Stimulated activated CD8-positive, alpha-beta memory T cell treated with anti-CD3 and anti-CD28 coated beads, Interleukin-7, amount 100 ng/mL, for 1 hour (primary cell): Measurements from ENCODE around the gene GNG7.
"Not testable (repeated sequence)": the region's sequence is repeated elsewhere in the genome, so short reads cannot be mapped to it uniquely, and the experiment has no call there.

Source experiments
- DNase-seq, 2 donors: peaks; one replicate each; pipeline ENCODE4 v3.0.0-alpha.2; 2020; ENCODE audit warnings: low read depth in 2 of 2

The GNG7 gene

DNA sequence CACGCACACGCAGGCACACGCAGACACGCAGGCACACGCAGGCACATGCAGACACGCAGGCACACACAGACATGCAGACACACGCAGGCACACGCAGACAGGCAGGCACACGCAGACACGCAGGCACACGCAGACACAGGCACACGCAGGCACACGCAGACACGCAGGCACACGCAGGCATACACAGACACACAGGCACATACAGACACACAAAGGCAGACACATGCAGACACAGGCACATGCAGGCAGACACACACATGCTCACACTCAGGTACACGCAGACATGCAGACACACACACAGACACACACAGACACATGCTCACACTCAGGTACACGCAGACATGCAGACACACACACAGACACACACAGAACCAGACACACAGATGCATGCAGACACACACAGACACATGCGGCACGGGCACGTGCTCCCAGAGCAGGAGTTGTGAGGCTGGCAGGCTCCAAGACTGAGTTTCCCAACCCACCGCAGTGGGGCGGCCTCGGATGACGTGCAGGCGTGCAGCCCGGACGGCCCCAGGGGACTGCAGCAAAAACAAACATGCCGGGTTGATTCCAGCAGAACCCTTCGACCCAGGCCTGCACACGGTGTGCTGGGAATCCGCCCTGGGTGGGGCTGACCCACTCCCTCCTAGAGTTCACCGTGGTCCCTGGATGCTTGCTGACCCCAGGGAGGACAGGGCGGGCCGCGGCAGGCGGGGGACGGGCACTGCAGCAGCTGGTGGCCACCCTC, 126.6 kb downstream of the GNG7 start:
- DNase-seq, result no peak

- DNase-seq, result no peak
These were observed 127.4 kb downstream of the GNG7 start for GRCh38 chr19:2574971-2575630.

DNA sequence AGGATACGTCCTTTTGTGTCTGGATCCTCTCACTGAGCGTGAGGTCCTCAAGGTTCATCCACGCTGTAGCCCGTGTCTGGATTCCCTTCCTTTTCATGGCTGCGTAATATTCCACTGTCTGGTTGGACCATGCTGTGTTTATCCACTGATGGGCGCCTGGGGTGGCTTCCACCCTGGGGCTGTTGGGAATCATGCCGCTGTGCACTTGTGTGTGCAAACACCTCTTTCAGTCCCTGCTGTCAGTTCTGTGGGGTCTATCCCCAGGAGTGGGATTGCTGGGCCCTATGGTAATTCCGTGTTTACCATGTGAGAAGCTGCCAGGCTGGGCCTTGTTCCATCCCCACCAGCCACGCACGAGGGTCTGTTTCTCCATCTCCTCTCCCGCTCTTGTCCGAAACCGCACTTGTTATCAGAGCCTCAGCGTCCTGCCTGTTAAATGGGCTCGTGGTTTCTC, 128.0 kb downstream of the GNG7 start:
- no peak for DNase-seq

DNA sequence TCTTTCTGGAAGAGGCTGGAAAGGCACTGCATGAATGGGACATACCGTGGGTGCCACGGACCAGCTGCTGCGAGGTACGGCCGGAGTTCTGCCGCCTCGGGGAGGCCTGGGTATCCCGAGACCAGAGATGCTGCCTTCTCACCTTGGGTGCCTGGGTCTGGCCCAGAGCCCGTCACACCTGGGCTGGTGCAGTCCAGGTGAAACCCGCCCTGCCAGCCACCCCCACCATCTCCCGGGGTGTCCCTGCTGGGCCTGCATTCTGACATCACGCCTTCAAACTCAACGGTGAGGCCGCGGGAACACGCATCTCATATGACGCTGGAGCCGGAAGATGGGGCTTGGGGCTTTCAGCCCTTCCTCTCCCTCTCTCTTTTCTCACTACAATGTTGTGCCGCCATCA, 128.6 kb downstream of the GNG7 start:
- DNase-seq, result no peak

DNA sequence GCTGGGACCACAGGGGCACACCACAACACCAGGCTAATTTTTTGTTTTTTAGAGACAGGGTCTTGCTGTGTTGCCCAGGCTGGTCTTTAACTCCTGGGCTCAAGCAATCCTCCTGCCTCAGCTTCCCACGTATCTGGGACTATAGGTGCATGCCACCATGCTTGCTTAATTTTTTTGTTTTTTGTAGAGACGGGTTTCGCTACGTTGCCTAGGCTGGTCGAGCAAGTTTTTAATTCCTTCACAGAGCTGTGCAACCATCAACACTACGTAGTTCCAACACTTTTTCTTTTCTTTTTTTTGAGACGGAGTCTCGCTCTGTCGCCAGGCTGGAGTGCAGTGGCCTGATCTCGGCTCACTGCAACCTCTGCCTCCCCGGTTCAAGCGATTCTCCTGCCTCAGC, 130.3 kb downstream of the GNG7 start:
- DNase-seq, result not testable (repeated sequence)

DNA sequence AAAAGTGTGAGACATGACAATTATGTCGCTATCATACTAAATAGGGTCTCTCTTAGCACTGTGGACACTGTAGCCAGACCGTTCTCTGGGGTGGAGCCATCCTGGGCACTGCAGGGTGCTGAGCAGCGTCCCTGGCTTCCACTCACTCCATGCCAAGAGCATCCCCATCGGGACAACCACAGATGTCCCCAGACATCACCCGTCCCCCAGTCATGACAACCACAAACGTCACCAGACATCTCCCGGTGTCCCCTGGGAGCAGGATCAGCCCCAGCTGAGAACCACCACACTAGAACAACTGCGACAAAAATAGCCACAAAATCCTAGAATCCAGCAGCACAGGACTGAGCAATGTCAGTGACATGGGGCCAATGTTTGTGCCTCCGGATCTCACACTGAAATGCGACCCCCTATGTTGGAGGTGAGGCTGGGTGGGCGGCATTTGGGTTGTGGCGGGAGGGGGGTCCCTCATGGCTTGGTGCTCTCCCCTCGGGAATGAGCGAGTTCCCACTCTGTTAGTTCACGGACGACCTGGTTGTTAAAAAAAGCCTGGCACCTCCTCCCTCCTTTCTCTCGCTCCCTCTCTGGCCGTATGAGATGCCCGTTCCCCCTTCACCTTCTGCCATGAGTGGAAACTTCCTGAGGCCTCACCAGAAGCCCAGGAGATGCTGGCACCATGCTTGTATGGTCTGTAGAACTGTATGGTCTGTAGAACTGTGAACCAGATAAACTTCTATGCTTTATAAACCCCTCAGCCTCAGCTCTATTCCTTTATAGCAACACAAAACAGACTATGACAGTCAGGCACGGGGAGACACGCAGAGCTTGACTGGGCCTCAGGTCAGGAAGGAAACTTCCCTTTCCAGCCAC, 132.7 kb downstream of the GNG7 start:
- no peak for DNase-seq

GRCh38 chr19:2567996-2568395, 134.5 kb downstream of the GNG7 start:
- DNase-seq, result no peak

GRCh38 chr19:2567580-2567979, 134.9 kb downstream of the GNG7 start:
- no peak for DNase-seq

DNA sequence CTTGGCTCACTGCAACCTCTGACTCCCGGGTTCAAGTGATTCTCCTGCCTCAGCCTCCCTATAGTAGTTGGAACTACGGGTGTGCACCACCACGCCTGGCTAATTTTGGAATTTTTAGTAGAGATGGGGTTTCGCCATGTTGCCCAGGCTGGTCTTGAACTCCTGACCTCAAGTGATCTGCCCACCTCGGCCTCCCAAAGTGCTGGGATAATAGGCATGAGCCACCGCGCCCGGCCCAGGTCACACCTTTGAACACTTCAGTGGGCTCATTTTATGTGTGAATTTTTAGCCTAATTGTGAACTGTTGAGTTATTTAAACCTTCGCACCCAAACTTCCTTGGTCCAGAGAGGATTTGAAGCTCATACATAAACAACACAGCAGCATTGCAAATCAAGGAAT, 138.9 kb downstream of the GNG7 start:
- DNase-seq, result not testable (repeated sequence)

DNA sequence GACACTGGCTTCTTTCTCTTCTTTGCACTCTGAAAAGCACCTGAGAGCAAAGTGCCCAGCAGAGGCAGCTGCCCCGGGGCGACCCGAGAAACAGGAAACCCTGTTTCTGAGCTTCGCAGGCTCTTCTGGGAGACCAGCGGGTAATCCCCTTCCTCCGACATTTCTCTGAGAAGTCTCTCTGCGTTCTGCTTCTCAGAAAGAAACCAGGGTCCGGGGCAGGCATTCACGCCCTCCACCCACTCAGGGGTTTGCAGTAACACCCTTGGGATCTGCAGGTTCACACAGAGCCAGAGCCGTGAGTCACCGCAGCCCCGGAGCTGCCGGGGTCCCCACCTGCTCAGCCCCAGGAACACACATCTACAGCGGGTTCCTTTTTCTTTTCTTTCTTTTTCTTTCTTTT, 140.6 kb downstream of the GNG7 start:
- DNase-seq, result peak; percentile 44 to 53

- no peak for DNase-seq
These were observed 141.3 kb downstream of the GNG7 start for GRCh38 chr19:2561221-2561620.

DNA sequence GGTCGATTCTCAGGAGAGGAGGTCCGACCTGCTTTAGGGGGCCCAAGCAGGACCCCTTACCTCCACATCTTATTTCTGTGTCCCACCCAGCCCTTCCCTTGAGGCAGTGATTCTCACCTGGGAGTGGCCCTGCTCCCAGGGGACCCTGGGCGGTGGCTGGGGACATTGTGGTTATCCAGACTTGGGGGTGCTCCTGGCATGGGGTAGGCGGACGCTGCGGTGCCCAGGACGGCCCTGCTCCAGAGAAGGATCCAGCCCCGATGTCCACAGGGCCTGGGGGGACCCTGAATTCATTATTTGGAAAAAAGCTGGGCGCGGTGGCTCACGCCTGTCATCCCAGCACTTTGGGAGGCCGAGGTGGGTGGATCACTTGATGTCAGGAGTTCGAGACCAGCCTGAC, 142.1 kb downstream of the GNG7 start:
- DNase-seq, result no peak

DNA sequence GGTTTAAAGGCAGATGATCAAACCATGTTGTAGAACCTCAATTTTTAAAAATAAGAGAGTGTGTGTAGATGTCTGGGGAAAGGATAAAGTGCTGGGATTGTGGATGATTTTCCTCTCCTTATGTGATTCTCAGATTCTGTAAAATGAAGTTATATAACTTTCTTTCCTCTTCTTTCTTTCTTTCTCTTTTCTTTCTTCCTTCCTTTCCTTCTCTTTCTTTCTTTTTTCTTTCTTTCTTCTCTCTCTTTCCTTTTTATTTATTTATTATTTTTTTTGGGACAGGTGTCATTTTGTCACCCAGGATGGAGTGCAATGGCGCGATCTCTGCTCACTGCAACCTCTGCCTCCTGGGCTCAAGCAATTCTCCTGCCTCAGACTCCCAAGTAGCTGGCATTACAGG, 144.0 kb downstream of the GNG7 start:
- DNase-seq, result no peak

GRCh38 chr19:2558131-2558530, 144.4 kb downstream of the GNG7 start:
- not testable (repeated sequence) for DNase-seq

GRCh38 chr19:2557093-2557440, 145.4 kb downstream of the GNG7 start:
- no peak for DNase-seq

DNA sequence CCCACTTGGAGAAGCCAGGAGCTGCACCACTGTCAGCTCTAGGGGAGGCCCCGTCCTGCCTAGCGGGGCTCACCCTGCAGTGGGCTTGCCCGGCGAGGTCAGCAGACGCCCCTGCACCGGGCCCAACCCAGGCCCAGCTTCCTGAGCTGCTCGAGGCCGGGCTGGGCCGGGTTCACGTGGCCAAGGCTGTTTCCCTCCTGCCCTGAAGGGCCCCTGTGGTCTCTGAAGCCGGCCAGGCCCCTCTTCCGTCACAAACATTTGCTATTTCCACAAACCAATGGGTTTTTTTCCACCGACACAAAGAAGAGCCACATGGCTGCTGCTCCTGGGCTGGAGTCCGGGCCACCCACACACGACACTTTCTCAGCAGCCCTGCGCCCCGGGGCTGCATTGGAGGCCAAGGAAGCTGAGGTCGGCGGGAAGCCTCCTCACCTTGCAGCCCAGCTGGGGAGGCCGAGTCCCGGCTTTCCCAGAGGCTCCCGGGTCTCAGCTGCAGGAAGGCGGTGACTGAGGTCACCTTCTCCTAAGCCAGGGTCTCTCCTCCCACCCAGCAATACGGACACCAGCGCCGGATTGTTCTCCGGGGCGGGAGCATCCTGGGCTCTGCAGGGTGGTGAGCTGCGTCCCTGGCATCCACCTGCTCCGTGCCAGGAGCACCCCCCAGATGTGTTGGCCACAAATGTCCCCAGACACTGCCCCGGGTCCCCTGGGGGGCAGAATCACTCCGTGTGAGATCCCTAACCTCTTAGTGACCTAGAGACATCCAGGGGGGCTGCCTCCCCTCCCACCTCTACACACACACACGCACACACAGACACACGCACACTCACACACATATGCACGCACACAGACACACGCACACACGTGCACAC, 146.0 kb downstream of the GNG7 start:
- DNase-seq, result no peak

DNA sequence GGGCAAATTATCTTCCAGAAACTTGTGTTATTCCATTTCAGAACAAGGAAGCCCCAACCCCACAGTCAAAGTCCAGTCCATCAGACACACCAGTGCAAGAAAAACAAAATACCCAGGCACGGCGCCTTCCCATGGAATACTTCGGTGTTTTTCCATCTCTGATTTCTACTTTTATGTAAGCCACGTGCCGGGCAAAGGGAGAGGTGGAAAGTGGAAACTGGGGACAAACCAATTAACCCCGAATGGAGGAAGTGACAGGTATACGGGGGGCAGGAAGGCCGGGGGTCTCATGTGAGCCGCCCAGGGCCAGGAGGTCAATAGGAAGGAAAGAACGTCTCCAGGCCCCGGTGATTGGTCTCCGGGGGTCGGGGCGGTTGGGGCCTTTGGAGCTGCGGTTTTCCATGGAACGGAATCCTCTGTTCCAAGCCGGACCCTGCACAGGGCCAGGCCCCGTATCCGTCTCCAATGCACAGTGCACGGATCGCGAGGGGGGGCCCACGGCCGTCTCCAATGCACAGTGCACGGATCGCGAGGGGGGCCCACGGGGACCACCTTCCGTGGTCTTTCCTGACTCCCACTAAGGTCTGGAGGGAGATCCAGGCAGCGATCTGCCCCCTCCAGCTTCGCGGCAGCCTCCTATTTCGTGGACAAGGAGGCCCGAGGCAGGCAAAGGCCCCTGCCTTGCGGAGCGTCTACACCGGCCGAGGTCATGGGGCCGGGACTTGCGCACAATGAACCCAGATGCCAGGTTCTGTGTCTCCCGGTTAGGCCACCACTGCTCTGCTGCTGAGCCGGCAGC, 146.9 kb downstream of the GNG7 start:
- no peak for DNase-seq

- DNase-seq, result no peak
These were observed 147.6 kb downstream of the GNG7 start for GRCh38 chr19:2554856-2555255.

- no peak for DNase-seq
These were observed 149.0 kb downstream of the GNG7 start for GRCh38 chr19:2553510-2553909.

GRCh38 chr19:2552859-2553258, 149.6 kb downstream of the GNG7 start:
- DNase-seq, result peak; percentile 4 to 13

GRCh38 chr19:2551864-2552185, 150.7 kb downstream of the GNG7 start:
- DNase-seq, result no peak
